ENCODE measurements around the gene SORCS2.

- TF ChIP-seq GATA2 (IDR thresholded peaks at IDR 0.05; ENCODE audit: low read depth, low read length) = no peak
- no peak for TF ChIP-seq GATA3 (IDR thresholded peaks at IDR 0.05; ENCODE audit: low read depth, low read length)
These were observed 580.5 kb downstream of the SORCS2 start for GRCh38 chr4:7772711-7773385.

Data from SH-SY5Y (cell line).